ENCODE data around the gene PLEKHG3.
"Not testable (repeated sequence)": the region's sequence is repeated elsewhere in the genome, so short reads cannot be mapped to it uniquely, and the experiment has no call there.

Gene PLEKHG3

GRCh38 chr14:64704143-64704742 lies at the start of gene PLEKHG3:
PLEKHG3 (plus strand) TSS chr14:64704424; CDS start chr14:64727632, 23,208 bp downstream.
- DNase-seq = peak; percentile 33

- DNase-seq = no peak
Observed at GRCh38 chr14:64654901-64655300, 49.3 kb upstream of the PLEKHG3 start.

- no peak for DNase-seq
Observed at GRCh38 chr14:64656986-64657385, 47.2 kb upstream of the PLEKHG3 start.

GRCh38 chr14:64658201-64658600 lies 46.0 kb upstream of the PLEKHG3 start:
- no peak for DNase-seq

- not testable (repeated sequence) for DNase-seq
Observed at GRCh38 chr14:64658700-64659264, 45.4 kb upstream of the PLEKHG3 start.

GRCh38 chr14:64659366-64659765 lies 44.9 kb upstream of the PLEKHG3 start:
- DNase-seq = no peak

GRCh38 chr14:64663174-64663573 lies 41.0 kb upstream of the PLEKHG3 start:
- DNase-seq = no peak

GRCh38 chr14:64671591-64671990 lies 32.6 kb upstream of the PLEKHG3 start:
- DNase-seq = no peak

- DNase-seq = no peak
Observed at GRCh38 chr14:64673316-64673715, 30.9 kb upstream of the PLEKHG3 start.

- no peak for DNase-seq
Observed at GRCh38 chr14:64673748-64674147, 30.5 kb upstream of the PLEKHG3 start.

GRCh38 chr14:64674829-64675228 lies 29.4 kb upstream of the PLEKHG3 start:
- no peak for DNase-seq

- no peak for DNase-seq
Observed at GRCh38 chr14:64675312-64675711, 28.9 kb upstream of the PLEKHG3 start.

GRCh38 chr14:64676410-64677008 lies 27.7 kb upstream of the PLEKHG3 start:
- no peak for DNase-seq

GRCh38 chr14:64680013-64680713 lies 24.1 kb upstream of the PLEKHG3 start:
- no peak for DNase-seq

GRCh38 chr14:64680714-64681065 lies 23.5 kb upstream of the PLEKHG3 start:
- no peak for DNase-seq

- no peak for DNase-seq
Observed at GRCh38 chr14:64681796-64682710, 22.2 kb upstream of the PLEKHG3 start.

- no peak for DNase-seq
Observed at GRCh38 chr14:64682843-64683242, 21.4 kb upstream of the PLEKHG3 start.

GRCh38 chr14:64683264-64683663 lies 21.0 kb upstream of the PLEKHG3 start:
- DNase-seq = no peak

GRCh38 chr14:64684091-64684490 lies 20.1 kb upstream of the PLEKHG3 start:
- no peak for DNase-seq

GRCh38 chr14:64685371-64686281 lies 18.6 kb upstream of the PLEKHG3 start:
- no peak for DNase-seq

- DNase-seq = no peak
Observed at GRCh38 chr14:64686282-64686615, 18.0 kb upstream of the PLEKHG3 start.

- DNase-seq = no peak
Observed at GRCh38 chr14:64688031-64688430, 16.2 kb upstream of the PLEKHG3 start.
